NCI-H510A (cell line): ENCODE data around the gene SIK1.
"Not testable (repeated sequence)": the region's sequence is repeated elsewhere in the genome, so short reads cannot be mapped to it uniquely, and the experiment has no call there.

Experiments
- DNase-seq: peaks from one replicate; lab custom pipeline; 2025; lab: John Stamatoyannopoulos, UW

Gene SIK1

GRCh38 chr21:43439316-43440075, 12.6 kb upstream of the SIK1 start:
- DNase-seq: not testable (repeated sequence)

- DNase-seq: not testable (repeated sequence)
Measured at GRCh38 chr21:43436272-43436671, 9.3 kb upstream of the SIK1 start.

GRCh38 chr21:43433340-43434136, 6.6 kb upstream of the SIK1 start:
- DNase-seq: not testable (repeated sequence)

- not testable (repeated sequence) for DNase-seq
Measured at GRCh38 chr21:43430830-43431416, 4.0 kb upstream of the SIK1 start.

GRCh38 chr21:43428964-43429363, 2.0 kb upstream of the SIK1 start:
- not testable (repeated sequence) for DNase-seq

GRCh38 chr21:43427242-43427559, 270 bp upstream of the SIK1 start:
- not testable (repeated sequence) for DNase-seq

GRCh38 chr21:43426004-43426403, 927 bp downstream of the SIK1 start:
- DNase-seq: not testable (repeated sequence)

GRCh38 chr21:43419475-43419874, 7.5 kb downstream of the SIK1 start:
- not testable (repeated sequence) for DNase-seq

GRCh38 chr21:43414576-43414975, 12.4 kb downstream of the SIK1 start:
- DNase-seq: not testable (repeated sequence)

- DNase-seq: not testable (repeated sequence)
Measured at GRCh38 chr21:43412020-43412788, 14.7 kb downstream of the SIK1 start.

- DNase-seq: not testable (repeated sequence)
Measured at GRCh38 chr21:43410456-43411068, 16.4 kb downstream of the SIK1 start.

GRCh38 chr21:43407139-43407538, 19.8 kb downstream of the SIK1 start:
- not testable (repeated sequence) for DNase-seq

GRCh38 chr21:43404450-43404849, 22.5 kb downstream of the SIK1 start:
- not testable (repeated sequence) for DNase-seq

GRCh38 chr21:43403651-43404430, 23.1 kb downstream of the SIK1 start:
- not testable (repeated sequence) for DNase-seq

- DNase-seq: not testable (repeated sequence)
Measured at GRCh38 chr21:43401125-43401524, 25.8 kb downstream of the SIK1 start.

- DNase-seq: not testable (repeated sequence)
Measured at GRCh38 chr21:43399595-43400015, 27.3 kb downstream of the SIK1 start.

GRCh38 chr21:43399136-43399535, 27.8 kb downstream of the SIK1 start:
- not testable (repeated sequence) for DNase-seq

- not testable (repeated sequence) for DNase-seq
Measured at GRCh38 chr21:43398533-43398932, 28.4 kb downstream of the SIK1 start.

- DNase-seq: not testable (repeated sequence)
Measured at GRCh38 chr21:43398000-43398399, 28.9 kb downstream of the SIK1 start.

GRCh38 chr21:43397439-43397808, 29.5 kb downstream of the SIK1 start:
- not testable (repeated sequence) for DNase-seq
